Testis (tissue), 2 donors: ENCODE results near the gene KCNG1.

Experiments used
- CTCF ChIP-seq, 3 experiments: fragments of 450-650 bp in 2 of 3; fragments of 200-600 bp in 1 of 3; sonication (generic) in 1 of 3; IDR thresholded peaks; one replicate each; pipeline ENCODE4 v1.5.1; 2016 to 2019; ENCODE audit warnings: antibody characterized with exemption in 3 of 3, mild to moderate bottlenecking in 2 of 3, moderate library complexity in 1 of 3
- POLR2A ChIP-seq: fragments of 450-650 bp; IDR thresholded peaks from one replicate; pipeline ENCODE4 v1.6.1; 2017; ENCODE audit warnings: antibody characterized with exemption, mild to moderate bottlenecking, moderate library complexity

- no peak for TF ChIP-seq CTCF (IDR thresholded peaks at IDR 0.05)
- no peak for TF ChIP-seq POLR2A
Observed at GRCh38 chr20:51010043-51010365, 12.9 kb downstream of the KCNG1 start.
